Measurements from ENCODE around the gene STAP2.

The STAP2 gene

GRCh38 chr19:4361152-4362046 lies 22.8 kb upstream of the STAP2 start:
- H2BK12ac ChIP-seq (ENCODE audit: low read length in 2 of 2), result no peak overlapping the region
- H3K14ac ChIP-seq (ENCODE audit: low read length in 2 of 2), result peak overlapping the region in 1 of 2 experiments; percentile 31
- 91% methylated on average over 43 of the region's 50 CpGs for WGBS
- no peak overlapping the region for H2BK120ac ChIP-seq (ENCODE audit: low read depth, low read length)
- DNase-seq, result no peak
- H3K9me3 ChIP-seq (ENCODE audit: control insufficient read depth, low read length), result no peaks in the 10 kb centered on the region
- H3K23ac ChIP-seq (ENCODE audit: low read length in 2 of 2), result no peak overlapping the region
- peaks cover 21% of the 10 kb centered on the region for H3K79me1 ChIP-seq (replicated peaks; ENCODE audit: low read length, poor library complexity, severe bottlenecking)
- no peak overlapping the region for H4K91ac ChIP-seq (ENCODE audit: low read length)
- H4K8ac ChIP-seq (ENCODE audit: low read length), result no peak overlapping the region
- no peak overlapping the region for H3K18ac ChIP-seq (ENCODE audit: low read depth in 1 of 2, low read length in 2 of 2)
- H3K4me3 ChIP-seq (ENCODE audit: insufficient read depth in 1 of 2, low read depth in 1 of 2, low read length in 2 of 2), result no peak overlapping the region
- H3K27me3 ChIP-seq (ENCODE audit: control insufficient read depth in 1 of 2, insufficient read depth in 1 of 2, low read length in 2 of 2), result no peaks in the 10 kb centered on the region
- peak overlapping the region; percentile 33 for H2AK5ac ChIP-seq (ENCODE audit: low read length, severe bottlenecking)
- peaks cover 81 to 92% of the 10 kb centered on the region in 2 experiments for H3K36me3 ChIP-seq (ENCODE audit: control insufficient read depth in 1 of 2, insufficient read depth in 2 of 2, low read depth in 1 of 2, low read length in 2 of 2)
- no peak overlapping the region for H3K4ac ChIP-seq (ENCODE audit: low read depth in 1 of 2, low read length in 2 of 2)
- H3K4me1 ChIP-seq (ENCODE audit: control insufficient read depth, insufficient read depth, low read depth, low read length), result peaks cover 50% of the 10 kb centered on the region
- no peak overlapping the region for H2AFZ ChIP-seq (ENCODE audit: low read depth, low read length)
- H2BK15ac ChIP-seq (ENCODE audit: low read depth, poor library complexity, severe bottlenecking), result no peak overlapping the region
- no peak overlapping the region for H3K4me2 ChIP-seq (ENCODE audit: low read length, poor library complexity, severe bottlenecking)
- no peak overlapping the region for H3K9ac ChIP-seq (ENCODE audit: low read length)
- H3K27ac ChIP-seq (ENCODE audit: low read length, poor library complexity, severe bottlenecking), result peak overlapping the region; percentile 25
- no peak overlapping the region for H2BK5ac ChIP-seq (ENCODE audit: low read depth, low read length, poor library complexity, severe bottlenecking)

GRCh38 chr19:4360641-4361151 lies 22.1 kb upstream of the STAP2 start:
- no peak overlapping the region for H2BK120ac ChIP-seq (ENCODE audit: low read depth, low read length)
- DNase-seq, result no peak
- peaks cover 50% of the 10 kb centered on the region for H3K4me1 ChIP-seq (ENCODE audit: control insufficient read depth, insufficient read depth, low read depth, low read length)
- H2BK5ac ChIP-seq (ENCODE audit: low read depth, low read length, poor library complexity, severe bottlenecking), result no peak overlapping the region
- no peaks in the 10 kb centered on the region for H3K9me3 ChIP-seq (ENCODE audit: control insufficient read depth, low read length)
- no peak overlapping the region for H3K23ac ChIP-seq (ENCODE audit: low read length in 2 of 2)
- no peak overlapping the region for H3K4me3 ChIP-seq (ENCODE audit: insufficient read depth in 1 of 2, low read depth in 1 of 2, low read length in 2 of 2)
- H4K91ac ChIP-seq (ENCODE audit: low read length), result no peak overlapping the region
- no peak overlapping the region for H2BK15ac ChIP-seq (ENCODE audit: low read depth, poor library complexity, severe bottlenecking)
- H3K27me3 ChIP-seq (ENCODE audit: control insufficient read depth in 1 of 2, insufficient read depth in 1 of 2, low read length in 2 of 2), result no peaks in the 10 kb centered on the region
- H3K4ac ChIP-seq (ENCODE audit: low read depth in 1 of 2, low read length in 2 of 2), result no peak overlapping the region
- no peak overlapping the region for H3K9ac ChIP-seq (ENCODE audit: low read length)
- H3K36me3 ChIP-seq (ENCODE audit: control insufficient read depth in 1 of 2, insufficient read depth in 2 of 2, low read depth in 1 of 2, low read length in 2 of 2), result peaks cover 76 to 92% of the 10 kb centered on the region in 2 experiments
- peaks cover 15% of the 10 kb centered on the region for H3K79me1 ChIP-seq (replicated peaks; ENCODE audit: low read length, poor library complexity, severe bottlenecking)
- no peak overlapping the region for H3K4me2 ChIP-seq (ENCODE audit: low read length, poor library complexity, severe bottlenecking)
- peak overlapping the region in 1 of 2 experiments; percentile 31 for H3K14ac ChIP-seq (ENCODE audit: low read length in 2 of 2)
- H4K8ac ChIP-seq (ENCODE audit: low read length), result no peak overlapping the region
- peak overlapping the region; percentile 25 for H3K27ac ChIP-seq (ENCODE audit: low read length, poor library complexity, severe bottlenecking)
- WGBS, result 78% methylated on average over 12 of the region's 12 CpGs
- no peak overlapping the region for H2AK5ac ChIP-seq (ENCODE audit: low read length, severe bottlenecking)
- H2AFZ ChIP-seq (ENCODE audit: low read depth, low read length), result no peak overlapping the region
- H2BK12ac ChIP-seq (ENCODE audit: low read length in 2 of 2), result no peak overlapping the region
- H3K18ac ChIP-seq (ENCODE audit: low read depth in 1 of 2, low read length in 2 of 2), result no peak overlapping the region

- Histone ChIP-seq H3K79me1 (replicated peaks; ENCODE audit: low read length, poor library complexity, severe bottlenecking) (peaks cover 9% of the 10 kb centered on the region), H2BK5ac (ENCODE audit: low read depth, low read length, poor library complexity, severe bottlenecking) (no peak overlapping the region), H2BK12ac (ENCODE audit: low read length in 2 of 2) (no peak overlapping the region), H3K9me3 (ENCODE audit: control insufficient read depth, low read length) (no peaks in the 10 kb centered on the region), H2AFZ (ENCODE audit: low read depth, low read length) (no peak overlapping the region), H2BK120ac (ENCODE audit: low read depth, low read length) (no peak overlapping the region), H2AK5ac (ENCODE audit: low read length, severe bottlenecking) (no peak overlapping the region), H3K4me2 (ENCODE audit: low read length, poor library complexity, severe bottlenecking) (no peak overlapping the region), H3K4me1 (ENCODE audit: control insufficient read depth, insufficient read depth, low read depth, low read length) (peaks cover 44% of the 10 kb centered on the region), H3K23ac (ENCODE audit: low read length in 2 of 2) (no peak overlapping the region), H3K27me3 (ENCODE audit: control insufficient read depth in 1 of 2, insufficient read depth in 1 of 2, low read length in 2 of 2) (no peaks in the 10 kb centered on the region), H3K9ac (ENCODE audit: low read length) (no peak overlapping the region), H3K14ac (ENCODE audit: low read length in 2 of 2) (no peak overlapping the region), H3K36me3 (ENCODE audit: control insufficient read depth in 1 of 2, insufficient read depth in 2 of 2, low read depth in 1 of 2, low read length in 2 of 2) (peaks cover 70 to 87% of the 10 kb centered on the region in 2 experiments), H3K4ac (ENCODE audit: low read depth in 1 of 2, low read length in 2 of 2) (no peak overlapping the region), H4K91ac (ENCODE audit: low read length) (no peak overlapping the region), H3K18ac (ENCODE audit: low read depth in 1 of 2, low read length in 2 of 2) (no peak overlapping the region), H3K27ac (ENCODE audit: low read length, poor library complexity, severe bottlenecking) (no peak overlapping the region), H3K4me3 (ENCODE audit: insufficient read depth in 1 of 2, low read depth in 1 of 2, low read length in 2 of 2) (no peak overlapping the region), H2BK15ac (ENCODE audit: low read depth, poor library complexity, severe bottlenecking) (no peak overlapping the region), H4K8ac (ENCODE audit: low read length) (no peak overlapping the region)
- no peak for DNase-seq
- 88% methylated on average over 9 of the region's 9 CpGs for WGBS
Observed at GRCh38 chr19:4360081-4360569, 21.5 kb upstream of the STAP2 start.

GRCh38 chr19:4359627-4360000 lies 21.0 kb upstream of the STAP2 start:
- Histone ChIP-seq H3K9me3 (ENCODE audit: control insufficient read depth, low read length) (no peaks in the 10 kb centered on the region), H3K14ac (ENCODE audit: low read length in 2 of 2) (no peak overlapping the region), H3K27me3 (ENCODE audit: control insufficient read depth in 1 of 2, insufficient read depth in 1 of 2, low read length in 2 of 2) (no peaks in the 10 kb centered on the region), H2BK120ac (ENCODE audit: low read depth, low read length) (no peak overlapping the region), H3K27ac (ENCODE audit: low read length, poor library complexity, severe bottlenecking) (no peak overlapping the region), H2BK15ac (ENCODE audit: low read depth, poor library complexity, severe bottlenecking) (no peak overlapping the region), H2BK5ac (ENCODE audit: low read depth, low read length, poor library complexity, severe bottlenecking) (no peak overlapping the region), H4K91ac (ENCODE audit: low read length) (no peak overlapping the region), H3K79me1 (replicated peaks; ENCODE audit: low read length, poor library complexity, severe bottlenecking) (peaks cover 7% of the 10 kb centered on the region), H3K4me1 (ENCODE audit: control insufficient read depth, insufficient read depth, low read depth, low read length) (peaks cover 43% of the 10 kb centered on the region), H3K4me3 (ENCODE audit: insufficient read depth in 1 of 2, low read depth in 1 of 2, low read length in 2 of 2) (no peak overlapping the region), H3K18ac (ENCODE audit: low read depth in 1 of 2, low read length in 2 of 2) (no peak overlapping the region), H4K8ac (ENCODE audit: low read length) (no peak overlapping the region), H2BK12ac (ENCODE audit: low read length in 2 of 2) (no peak overlapping the region), H2AFZ (ENCODE audit: low read depth, low read length) (no peak overlapping the region), H2AK5ac (ENCODE audit: low read length, severe bottlenecking) (no peak overlapping the region), H3K4ac (ENCODE audit: low read depth in 1 of 2, low read length in 2 of 2) (no peak overlapping the region), H3K23ac (ENCODE audit: low read length in 2 of 2) (no peak overlapping the region), H3K4me2 (ENCODE audit: low read length, poor library complexity, severe bottlenecking) (no peak overlapping the region), H3K36me3 (ENCODE audit: control insufficient read depth in 1 of 2, insufficient read depth in 2 of 2, low read depth in 1 of 2, low read length in 2 of 2) (peaks cover 67 to 88% of the 10 kb centered on the region in 2 experiments), H3K9ac (ENCODE audit: low read length) (no peak overlapping the region)
- no peak for DNase-seq
- WGBS, result 95% methylated on average over 13 of the region's 13 CpGs

Measured in mesenchymal stem cell (in vitro differentiated cells and primary cell).